ENCODE data around the gene LTC4S. TPM values are rescaled to one million over a fixed set of nuclear protein-coding genes. Genes with fewer than 3 reads are reported as not detected.
A peak's percentile ranks its signal among the peaks of the same experiment; 100 is the strongest.

LTC4S gene
- polyA plus RNA-seq, 2 of the 4 experiments (the other 2 are of a cell fraction), result not detected

DNA sequence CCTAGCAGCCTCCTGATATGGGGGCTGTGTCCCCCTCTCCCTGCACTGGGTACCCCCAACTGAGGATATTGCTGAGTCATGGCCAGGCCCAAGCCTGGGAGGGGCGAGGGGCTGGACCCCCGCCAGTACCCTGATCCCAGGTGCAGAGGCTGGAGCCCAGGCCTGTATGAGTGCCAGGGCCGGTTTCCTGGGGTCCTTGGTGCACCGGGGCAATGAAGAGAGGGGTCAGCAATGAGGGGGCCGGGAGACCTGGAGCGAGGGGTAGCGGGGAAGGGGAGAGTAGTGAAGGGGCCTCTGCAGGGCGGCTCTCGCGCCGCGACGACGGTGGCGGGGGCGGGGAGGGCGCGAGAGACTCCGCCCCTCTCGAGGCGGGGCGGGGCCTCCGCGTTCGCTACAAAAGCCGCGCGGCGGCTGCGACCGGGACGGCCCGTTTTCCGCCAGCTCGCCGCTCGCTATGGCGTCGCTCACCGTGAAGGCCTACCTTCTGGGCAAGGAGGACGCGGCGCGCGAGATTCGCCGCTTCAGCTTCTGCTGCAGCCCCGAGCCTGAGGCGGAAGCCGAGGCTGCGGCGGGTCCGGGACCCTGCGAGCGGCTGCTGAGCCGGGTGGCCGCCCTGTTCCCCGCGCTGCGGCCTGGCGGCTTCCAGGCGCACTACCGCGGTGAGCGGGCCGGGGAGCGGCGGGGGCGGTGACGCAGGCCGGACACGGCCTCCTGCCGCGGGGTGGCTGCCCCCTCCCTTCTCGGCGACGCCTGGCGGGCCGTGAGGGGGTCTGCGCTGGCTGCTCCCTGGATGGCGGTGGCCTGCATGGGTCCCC is 26.9 kb downstream of the LTC4S start, which contains the start of gene SQSTM1 (continued):
- no peak; the same call in 1 of the 2 replicates for TF ChIP-seq FOXS1 (CRISPR knock-in tag; IDR thresholded peaks at IDR 0.05)
- TF ChIP-seq, protein P1, sequence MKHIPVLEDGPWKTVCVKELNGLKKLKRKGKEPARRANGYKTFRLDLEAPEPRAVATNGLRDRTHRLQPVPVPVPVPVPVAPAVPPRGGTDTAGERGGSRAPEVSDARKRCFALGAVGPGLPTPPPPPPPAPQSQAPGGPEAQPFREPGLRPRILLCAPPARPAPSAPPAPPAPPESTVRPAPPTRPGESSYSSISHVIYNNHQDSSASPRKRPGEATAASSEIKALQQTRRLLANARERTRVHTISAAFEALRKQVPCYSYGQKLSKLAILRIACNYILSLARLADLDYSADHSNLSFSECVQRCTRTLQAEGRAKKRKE (CRISPR knock-in tag; IDR thresholded peaks at IDR 0.05; ENCODE audit: low read depth), result 0 out of 2 replicates have a peak, but pooled peaks have one; percentile 1
- TF ChIP-seq, protein P2, sequence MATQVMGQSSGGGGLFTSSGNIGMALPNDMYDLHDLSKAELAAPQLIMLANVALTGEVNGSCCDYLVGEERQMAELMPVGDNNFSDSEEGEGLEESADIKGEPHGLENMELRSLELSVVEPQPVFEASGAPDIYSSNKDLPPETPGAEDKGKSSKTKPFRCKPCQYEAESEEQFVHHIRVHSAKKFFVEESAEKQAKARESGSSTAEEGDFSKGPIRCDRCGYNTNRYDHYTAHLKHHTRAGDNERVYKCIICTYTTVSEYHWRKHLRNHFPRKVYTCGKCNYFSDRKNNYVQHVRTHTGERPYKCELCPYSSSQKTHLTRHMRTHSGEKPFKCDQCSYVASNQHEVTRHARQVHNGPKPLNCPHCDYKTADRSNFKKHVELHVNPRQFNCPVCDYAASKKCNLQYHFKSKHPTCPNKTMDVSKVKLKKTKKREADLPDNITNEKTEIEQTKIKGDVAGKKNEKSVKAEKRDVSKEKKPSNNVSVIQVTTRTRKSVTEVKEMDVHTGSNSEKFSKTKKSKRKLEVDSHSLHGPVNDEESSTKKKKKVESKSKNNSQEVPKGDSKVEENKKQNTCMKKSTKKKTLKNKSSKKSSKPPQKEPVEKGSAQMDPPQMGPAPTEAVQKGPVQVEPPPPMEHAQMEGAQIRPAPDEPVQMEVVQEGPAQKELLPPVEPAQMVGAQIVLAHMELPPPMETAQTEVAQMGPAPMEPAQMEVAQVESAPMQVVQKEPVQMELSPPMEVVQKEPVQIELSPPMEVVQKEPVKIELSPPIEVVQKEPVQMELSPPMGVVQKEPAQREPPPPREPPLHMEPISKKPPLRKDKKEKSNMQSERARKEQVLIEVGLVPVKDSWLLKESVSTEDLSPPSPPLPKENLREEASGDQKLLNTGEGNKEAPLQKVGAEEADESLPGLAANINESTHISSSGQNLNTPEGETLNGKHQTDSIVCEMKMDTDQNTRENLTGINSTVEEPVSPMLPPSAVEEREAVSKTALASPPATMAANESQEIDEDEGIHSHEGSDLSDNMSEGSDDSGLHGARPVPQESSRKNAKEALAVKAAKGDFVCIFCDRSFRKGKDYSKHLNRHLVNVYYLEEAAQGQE (IDR thresholded peaks at IDR 0.05), result peak; percentile 52; the same call in 1 of the 2 replicates
- 0 out of 2 replicates have a peak, but pooled peaks have one; percentile 2 for TF ChIP-seq NPAS2 (CRISPR knock-in tag; IDR thresholded peaks at IDR 0.05; ENCODE audit: borderline replicate concordance)
- peak in 1 of 2 experiments; percentile 59; a peak in 1 of 5 replicates for TF ChIP-seq EP300 (IDR thresholded peaks at IDR 0.05)
- TF ChIP-seq PHF8 (IDR thresholded peaks at IDR 0.05; ENCODE audit: borderline replicate concordance, low read depth), result peak; percentile 98
- TF ChIP-seq POLR2A (IDR thresholded peaks at IDR 0.05; ENCODE audit: low read length), result peak; percentile 100
- TF ChIP-seq FOSL2 (IDR thresholded peaks at IDR 0.05), result no peak
- peak; percentile 62 for TF ChIP-seq FOSL2 (CRISPR knock-in tag; IDR thresholded peaks at IDR 0.05)
- TF ChIP-seq, protein P3, sequence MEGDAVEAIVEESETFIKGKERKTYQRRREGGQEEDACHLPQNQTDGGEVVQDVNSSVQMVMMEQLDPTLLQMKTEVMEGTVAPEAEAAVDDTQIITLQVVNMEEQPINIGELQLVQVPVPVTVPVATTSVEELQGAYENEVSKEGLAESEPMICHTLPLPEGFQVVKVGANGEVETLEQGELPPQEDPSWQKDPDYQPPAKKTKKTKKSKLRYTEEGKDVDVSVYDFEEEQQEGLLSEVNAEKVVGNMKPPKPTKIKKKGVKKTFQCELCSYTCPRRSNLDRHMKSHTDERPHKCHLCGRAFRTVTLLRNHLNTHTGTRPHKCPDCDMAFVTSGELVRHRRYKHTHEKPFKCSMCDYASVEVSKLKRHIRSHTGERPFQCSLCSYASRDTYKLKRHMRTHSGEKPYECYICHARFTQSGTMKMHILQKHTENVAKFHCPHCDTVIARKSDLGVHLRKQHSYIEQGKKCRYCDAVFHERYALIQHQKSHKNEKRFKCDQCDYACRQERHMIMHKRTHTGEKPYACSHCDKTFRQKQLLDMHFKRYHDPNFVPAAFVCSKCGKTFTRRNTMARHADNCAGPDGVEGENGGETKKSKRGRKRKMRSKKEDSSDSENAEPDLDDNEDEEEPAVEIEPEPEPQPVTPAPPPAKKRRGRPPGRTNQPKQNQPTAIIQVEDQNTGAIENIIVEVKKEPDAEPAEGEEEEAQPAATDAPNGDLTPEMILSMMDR (IDR thresholded peaks at IDR 0.05), result no peak
- TF ChIP-seq CBX2 (IDR thresholded peaks at IDR 0.05; ENCODE audit: borderline replicate concordance, low read depth), result no peak
- TF ChIP-seq, protein P4, sequence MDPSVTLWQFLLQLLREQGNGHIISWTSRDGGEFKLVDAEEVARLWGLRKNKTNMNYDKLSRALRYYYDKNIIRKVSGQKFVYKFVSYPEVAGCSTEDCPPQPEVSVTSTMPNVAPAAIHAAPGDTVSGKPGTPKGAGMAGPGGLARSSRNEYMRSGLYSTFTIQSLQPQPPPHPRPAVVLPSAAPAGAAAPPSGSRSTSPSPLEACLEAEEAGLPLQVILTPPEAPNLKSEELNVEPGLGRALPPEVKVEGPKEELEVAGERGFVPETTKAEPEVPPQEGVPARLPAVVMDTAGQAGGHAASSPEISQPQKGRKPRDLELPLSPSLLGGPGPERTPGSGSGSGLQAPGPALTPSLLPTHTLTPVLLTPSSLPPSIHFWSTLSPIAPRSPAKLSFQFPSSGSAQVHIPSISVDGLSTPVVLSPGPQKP (IDR thresholded peaks at IDR 0.05; ENCODE audit: low read depth, low read length), result no peak
- no peak for TF ChIP-seq SREBF2 (IDR thresholded peaks at IDR 0.05)
- TF ChIP-seq, protein P5, sequence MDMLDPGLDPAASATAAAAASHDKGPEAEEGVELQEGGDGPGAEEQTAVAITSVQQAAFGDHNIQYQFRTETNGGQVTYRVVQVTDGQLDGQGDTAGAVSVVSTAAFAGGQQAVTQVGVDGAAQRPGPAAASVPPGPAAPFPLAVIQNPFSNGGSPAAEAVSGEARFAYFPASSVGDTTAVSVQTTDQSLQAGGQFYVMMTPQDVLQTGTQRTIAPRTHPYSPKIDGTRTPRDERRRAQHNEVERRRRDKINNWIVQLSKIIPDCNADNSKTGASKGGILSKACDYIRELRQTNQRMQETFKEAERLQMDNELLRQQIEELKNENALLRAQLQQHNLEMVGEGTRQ (IDR thresholded peaks at IDR 0.05), result no peak
- TF ChIP-seq, protein P6, sequence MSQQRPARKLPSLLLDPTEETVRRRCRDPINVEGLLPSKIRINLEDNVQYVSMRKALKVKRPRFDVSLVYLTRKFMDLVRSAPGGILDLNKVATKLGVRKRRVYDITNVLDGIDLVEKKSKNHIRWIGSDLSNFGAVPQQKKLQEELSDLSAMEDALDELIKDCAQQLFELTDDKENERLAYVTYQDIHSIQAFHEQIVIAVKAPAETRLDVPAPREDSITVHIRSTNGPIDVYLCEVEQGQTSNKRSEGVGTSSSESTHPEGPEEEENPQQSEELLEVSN (IDR thresholded peaks at IDR 0.05; ENCODE audit: borderline replicate concordance, low read depth), result no peak
- TF ChIP-seq, protein P7, sequence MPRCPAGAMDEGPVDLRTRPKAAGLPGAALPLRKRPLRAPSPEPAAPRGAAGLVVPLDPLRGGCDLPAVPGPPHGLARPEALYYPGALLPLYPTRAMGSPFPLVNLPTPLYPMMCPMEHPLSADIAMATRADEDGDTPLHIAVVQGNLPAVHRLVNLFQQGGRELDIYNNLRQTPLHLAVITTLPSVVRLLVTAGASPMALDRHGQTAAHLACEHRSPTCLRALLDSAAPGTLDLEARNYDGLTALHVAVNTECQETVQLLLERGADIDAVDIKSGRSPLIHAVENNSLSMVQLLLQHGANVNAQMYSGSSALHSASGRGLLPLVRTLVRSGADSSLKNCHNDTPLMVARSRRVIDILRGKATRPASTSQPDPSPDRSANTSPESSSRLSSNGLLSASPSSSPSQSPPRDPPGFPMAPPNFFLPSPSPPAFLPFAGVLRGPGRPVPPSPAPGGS (IDR thresholded peaks at IDR 0.05), result peak; percentile 99
